Tibial nerve (tissue), 4 donors: ENCODE measurements around the gene DPP10. TPM values are rescaled to one million over a fixed set of nuclear protein-coding genes. Genes with fewer than 3 reads are reported as not detected.

Experiments used
- DNase-seq, 2 donors: peaks; one replicate each; pipeline ENCODE4 v3.0.0-alpha.2; 2019; ENCODE audit warnings: low spot score in 2 of 2
- H3K27ac ChIP-seq, 4 donors: fragments of 200-600 bp; sonication (generic) in 3 of 4; one replicate each; pipeline ENCODE4 v1.5.1; 2017 to 2019; ENCODE audit warnings: mild to moderate bottlenecking in 1 of 4
- H3K27me3 ChIP-seq, 2 donors: fragments of 200-600 bp; sonication (generic) in 1 of 2; one replicate each; pipeline versions ENCODE4 v1.5.1 to v1.6.0; 2017 to 2019
- H3K36me3 ChIP-seq, 3 donors: fragments of 200-600 bp; sonication (generic); one replicate each; pipeline ENCODE4 v1.5.1; 2018 to 2019
- H3K4me1 ChIP-seq, 4 donors: fragments of 200-600 bp; sonication (generic) in 3 of 4; one replicate each; pipeline ENCODE4 v1.5.1; 2017 to 2019
- H3K4me3 ChIP-seq, 4 donors: fragments of 200-600 bp; sonication (generic) in 3 of 4; one replicate each; pipeline ENCODE4 v1.5.1; 2017 to 2019; ENCODE audit warnings: mild to moderate bottlenecking in 1 of 4, moderate library complexity in 1 of 4
- H3K9me3 ChIP-seq, 4 donors: fragments of 200-600 bp; sonication (generic) in 3 of 4; one replicate each; pipeline ENCODE4 v1.5.1; 2017 to 2019
- EP300 ChIP-seq, 2 donors: sonication (generic); formaldehyde crosslinking; IDR thresholded peaks; one replicate each; pipeline ENCODE4 v1.6.1; 2017; ENCODE audit warnings: antibody characterized with exemption in 2 of 2, mild to moderate bottlenecking in 1 of 2
- POLR2A ChIP-seq, 2 donors: fragments of 450-650 bp; IDR thresholded peaks; one replicate each; pipeline ENCODE4 v1.6.1; 2017; ENCODE audit warnings: antibody characterized with exemption in 2 of 2, mild to moderate bottlenecking in 2 of 2, moderate library complexity in 2 of 2
- WGBS, 2 donors: methylation state at CpG; one replicate each; pipeline ENCODE4 v1.1.5; 2018; 5-methylcytosine and 5-hydroxymethylcytosine counted together
- total RNA-seq, 4 donors: library from RNA; depleted of rRNA; stranded (reverse); fragments of >200 nt; gene quantifications; one replicate each; pipeline ENCODE4 v1.1.0, GENCODE V29; 2016
- TF ChIP-seq, protein P1 (sequence below), 5 experiments: fragments of 200-600 bp in 3 of 5; fragments of 450-650 bp in 2 of 5; sonication (generic) in 3 of 5; IDR thresholded peaks; one replicate each; pipeline ENCODE4 v1.5.1; 2016 to 2019; ENCODE audit warnings: antibody characterized with exemption in 5 of 5, mild to moderate bottlenecking in 3 of 5, moderate library complexity in 2 of 5

The DPP10 gene
- total RNA-seq, 4 donors from 2014 or later = 0.20 to 2.1 TPM; not detected in 2

DNA sequence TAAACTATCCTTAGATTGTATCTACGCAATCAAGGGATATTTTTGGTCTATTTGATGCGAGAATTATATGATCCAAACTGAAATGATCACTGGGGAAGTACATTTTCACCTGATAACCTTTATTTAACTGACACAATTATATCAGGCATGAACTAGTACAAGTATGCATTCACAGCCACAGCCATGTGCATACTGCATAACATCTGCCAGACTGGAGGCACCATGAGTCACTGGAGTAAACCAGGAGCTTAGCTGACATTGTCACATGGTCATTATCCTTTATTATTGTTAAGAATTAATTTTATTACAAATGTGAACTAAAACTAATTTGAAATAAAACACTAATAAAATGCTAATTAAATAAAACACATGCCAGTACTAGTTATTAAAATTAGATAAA is 1127.1 kb downstream of the DPP10 start:
- Histone ChIP-seq H3K36me3 (no peaks in the 10 kb centered on the region), H3K27ac (no peak overlapping the region), H3K9me3 (no peaks in the 10 kb centered on the region), H3K27me3 (no peaks in the 10 kb centered on the region), H3K4me1 (no peaks in the 10 kb centered on the region), H3K4me3 (no peak overlapping the region)
- TF ChIP-seq EP300 (IDR thresholded peaks at IDR 0.05) (no peak), POLR2A (IDR thresholded peaks at IDR 0.05) (no peak)
- TF ChIP-seq, protein P1, sequence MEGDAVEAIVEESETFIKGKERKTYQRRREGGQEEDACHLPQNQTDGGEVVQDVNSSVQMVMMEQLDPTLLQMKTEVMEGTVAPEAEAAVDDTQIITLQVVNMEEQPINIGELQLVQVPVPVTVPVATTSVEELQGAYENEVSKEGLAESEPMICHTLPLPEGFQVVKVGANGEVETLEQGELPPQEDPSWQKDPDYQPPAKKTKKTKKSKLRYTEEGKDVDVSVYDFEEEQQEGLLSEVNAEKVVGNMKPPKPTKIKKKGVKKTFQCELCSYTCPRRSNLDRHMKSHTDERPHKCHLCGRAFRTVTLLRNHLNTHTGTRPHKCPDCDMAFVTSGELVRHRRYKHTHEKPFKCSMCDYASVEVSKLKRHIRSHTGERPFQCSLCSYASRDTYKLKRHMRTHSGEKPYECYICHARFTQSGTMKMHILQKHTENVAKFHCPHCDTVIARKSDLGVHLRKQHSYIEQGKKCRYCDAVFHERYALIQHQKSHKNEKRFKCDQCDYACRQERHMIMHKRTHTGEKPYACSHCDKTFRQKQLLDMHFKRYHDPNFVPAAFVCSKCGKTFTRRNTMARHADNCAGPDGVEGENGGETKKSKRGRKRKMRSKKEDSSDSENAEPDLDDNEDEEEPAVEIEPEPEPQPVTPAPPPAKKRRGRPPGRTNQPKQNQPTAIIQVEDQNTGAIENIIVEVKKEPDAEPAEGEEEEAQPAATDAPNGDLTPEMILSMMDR (IDR thresholded peaks at IDR 0.05) = no peak
- DNase-seq = no peak
- 87 to 90% methylated on average over 2 of the region's 2 CpGs for WGBS, 2 donors

- H3K9me3 ChIP-seq = no peaks in the 10 kb centered on the region
- no peak for DNase-seq
- no peak overlapping the region for H3K27ac ChIP-seq
- H3K4me3 ChIP-seq = no peak overlapping the region
- no peaks in the 10 kb centered on the region for H3K4me1 ChIP-seq
- no peaks in the 10 kb centered on the region for H3K27me3 ChIP-seq
- H3K36me3 ChIP-seq = no peaks in the 10 kb centered on the region
- TF ChIP-seq, protein P1 (IDR thresholded peaks at IDR 0.05) = no peak
- TF ChIP-seq EP300 (IDR thresholded peaks at IDR 0.05) (no peak), POLR2A (IDR thresholded peaks at IDR 0.05) (no peak)
These were observed 1130.3 kb downstream of the DPP10 start for GRCh38 chr2:115572746-115573145.

DNA sequence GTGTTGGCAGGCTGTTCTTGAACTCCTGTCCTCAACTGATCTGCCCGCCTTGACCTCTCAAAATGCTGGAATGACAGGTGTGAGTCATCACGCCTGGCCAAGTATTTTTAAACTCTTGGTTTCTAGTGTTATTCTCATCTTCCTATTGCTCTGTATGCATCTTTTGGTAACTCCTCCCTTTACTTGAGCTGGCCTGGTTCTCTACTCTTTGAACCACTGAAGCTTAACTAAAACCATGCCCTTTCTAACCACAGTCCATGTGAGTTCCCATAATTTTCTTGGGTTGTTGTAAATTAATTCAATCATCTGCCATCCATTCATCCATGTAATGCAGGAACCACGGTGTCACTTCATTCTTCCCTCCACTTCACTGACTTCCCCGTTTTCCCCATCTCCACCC is 1131.3 kb downstream of the DPP10 start:
- TF ChIP-seq EP300 (IDR thresholded peaks at IDR 0.05) (no peak), POLR2A (IDR thresholded peaks at IDR 0.05) (no peak)
- TF ChIP-seq, protein P1 (IDR thresholded peaks at IDR 0.05) = no peak

GRCh38 chr2:115574667-115575066 is 1132.2 kb downstream of the DPP10 start:
- 56 to 61% methylated on average over 5 of the region's 5 CpGs for WGBS, 2 donors
- no peak for DNase-seq
- TF ChIP-seq EP300 (IDR thresholded peaks at IDR 0.05) = no peak
- TF ChIP-seq POLR2A (IDR thresholded peaks at IDR 0.05) = no peak
- TF ChIP-seq, protein P1 (IDR thresholded peaks at IDR 0.05) = no peak

More for the DNA sequence above, 1131.3 kb downstream of the DPP10 start:
- no peak overlapping the region for H3K4me3 ChIP-seq
- no peaks in the 10 kb centered on the region for H3K36me3 ChIP-seq
- H3K27me3 ChIP-seq = no peaks in the 10 kb centered on the region
- H3K4me1 ChIP-seq = no peaks in the 10 kb centered on the region
- no peak for DNase-seq
- H3K9me3 ChIP-seq = no peaks in the 10 kb centered on the region
- H3K27ac ChIP-seq = no peak overlapping the region
- WGBS, 2 donors = 85 to 88% methylated on average over 4 of the region's 4 CpGs

GRCh38 chr2:115580784-115581183 is 1138.3 kb downstream of the DPP10 start:
- Histone ChIP-seq H3K36me3 (no peaks in the 10 kb centered on the region), H3K4me1 (no peaks in the 10 kb centered on the region), H3K27ac (no peak overlapping the region), H3K27me3 (no peaks in the 10 kb centered on the region), H3K4me3 (no peak overlapping the region), H3K9me3 (no peaks in the 10 kb centered on the region)
- no peak for TF ChIP-seq POLR2A (IDR thresholded peaks at IDR 0.05)
- no peak for DNase-seq
- 92% methylated on average over 5 of the region's 5 CpGs for WGBS, 2 donors

More at GRCh38 chr2:115574667-115575066, 1132.2 kb downstream of the DPP10 start:
- H3K27me3 ChIP-seq = no peaks in the 10 kb centered on the region
- no peaks in the 10 kb centered on the region for H3K4me1 ChIP-seq
- H3K36me3 ChIP-seq = no peaks in the 10 kb centered on the region
- no peaks in the 10 kb centered on the region for H3K9me3 ChIP-seq
- H3K27ac ChIP-seq = no peak overlapping the region
- no peak overlapping the region for H3K4me3 ChIP-seq

GRCh38 chr2:115584507-115584906 is 1142.1 kb downstream of the DPP10 start:
- Histone ChIP-seq H3K36me3 (no peaks in the 10 kb centered on the region), H3K27ac (no peak overlapping the region), H3K9me3 (no peaks in the 10 kb centered on the region), H3K27me3 (no peaks in the 10 kb centered on the region), H3K4me3 (no peak overlapping the region), H3K4me1 (no peaks in the 10 kb centered on the region)
- DNase-seq = no peak
- TF ChIP-seq, protein P1 (IDR thresholded peaks at IDR 0.05) = no peak
- 92 to 94% methylated on average over 2 of the region's 2 CpGs for WGBS, 2 donors
